K562 (cell line): Measurements from ENCODE around the gene MPC2. TPM values are rescaled to one million over a fixed set of nuclear protein-coding genes. Genes with fewer than 3 reads are reported as not detected.

Source experiments
- CBFA2T3 ChIP-seq: fragments of 450-650 bp; IDR thresholded peaks from 2 replicates; pipeline ENCODE4 v1.6.1; 2017
- CEBPB ChIP-seq: fragments of 450-650 bp; IDR thresholded peaks from 2 replicates; pipeline ENCODE4 v1.6.1; 2016; ENCODE audit warnings: missing genetic modification characterization, missing compliant biosample characterization
- DIDO1 ChIP-seq: fragments of 450-650 bp; IDR thresholded peaks from 2 replicates; pipeline ENCODE4 v1.6.1; 2016; ENCODE audit warnings: low read depth, missing biosample characterization, missing genetic modification characterization
- FOSL1 ChIP-seq: fragments of 200-800 bp; sonication (Bioruptor generic); conservative IDR thresholded peaks from 2 replicates; pipeline ENCODE4 v1.6.1; 2016; ENCODE audit warnings: missing genetic modification characterization, missing compliant biosample characterization
- GTF2E2 ChIP-seq: fragments of 200-800 bp; sonication (Bioruptor generic); IDR thresholded peaks from 2 replicates; pipeline ENCODE4 v1.6.1; 2016; ENCODE audit warnings: missing genetic modification characterization, missing compliant biosample characterization
- HDAC8 ChIP-seq: fragments of 450-650 bp; IDR thresholded peaks from 2 replicates; pipeline ENCODE4 v1.6.1; 2016; ENCODE audit warnings: mild to moderate bottlenecking, missing genetic modification characterization, moderate library complexity, missing compliant biosample characterization
- ID3 ChIP-seq, 2 experiments: fragments of 250-450 bp in 1 of 2; fragments of 450-650 bp in 1 of 2; sonication (Bioruptor Pico) in 1 of 2; IDR thresholded peaks; 2 replicates each; pipeline versions ENCODE4 v1.6.1 to v1.8.0; 2016 to 2021; ENCODE audit warnings: mild to moderate bottlenecking in 2 of 2, moderate library complexity in 2 of 2, missing compliant biosample characterization in 1 of 2, missing genetic modification characterization in 1 of 2
- JUND ChIP-seq, 2 experiments: IDR thresholded peaks; 2 replicates in 1 of 2; 3 replicates in 1 of 2; pipeline ENCODE4 v1.6.1; 2011; ENCODE audit warnings: borderline replicate concordance in 2 of 2, low read depth in 2 of 2, low read length in 2 of 2, improper control_type of control experiment in 1 of 2, missing biosample characterization in 1 of 2, missing genetic modification characterization in 1 of 2, missing genetic modification reagents in 1 of 2
- PRPF4 ChIP-seq: fragments of 200-400 bp; formaldehyde crosslinking; IDR thresholded peaks from one replicate; pipeline ENCODE4 v1.6.1; 2017; ENCODE audit warnings: low read length, low read depth, mild to moderate bottlenecking; ENCODE audit not compliant: insufficient read depth, poor library complexity, severe bottlenecking
- RAD21 ChIP-seq, 2 experiments: fragments of 250-450 bp in 1 of 2; fragments of 450-650 bp in 1 of 2; sonication (Bioruptor Pico) in 1 of 2; formaldehyde crosslinking in 1 of 2; IDR thresholded peaks in 1 of 2; conservative IDR thresholded peaks in 1 of 2; 2 replicates each; pipeline versions ENCODE4 v1.4.0 to v1.8.0; 2020 to 2022; ENCODE audit warnings: mild to moderate bottlenecking in 2 of 2, moderate library complexity in 1 of 2
- RBM17 ChIP-seq: fragments of 200-400 bp; formaldehyde crosslinking; IDR thresholded peaks from 2 replicates; pipeline ENCODE4 v1.6.1; 2017; ENCODE audit warnings: low read depth, mild to moderate bottlenecking, low read length, borderline replicate concordance
- RCOR1 ChIP-seq, 2 experiments: IDR thresholded peaks; 2 replicates each; pipeline ENCODE4 v1.6.1; 2012; ENCODE audit warnings: low read depth in 2 of 2, low read length in 2 of 2, borderline replicate concordance in 1 of 2, improper control_type of control experiment in 1 of 2
- ZNF408 ChIP-seq: fragments of 250-450 bp; sonication (Bioruptor Pico); IDR thresholded peaks from 2 replicates; pipeline ENCODE4 v1.4.0; 2020; ENCODE audit warnings: low read depth, mild to moderate bottlenecking, moderate library complexity
- ZNF589 ChIP-seq: fragments of 200-800 bp; sonication (Bioruptor generic); IDR thresholded peaks from 2 replicates; pipeline ENCODE4 v1.6.1; 2016; ENCODE audit warnings: low read depth, missing genetic modification characterization, missing compliant biosample characterization
- polyA plus RNA-seq, 8 experiments: library from polyadenylated mRNA; depleted of rRNA in 4 of 8; stranded (reverse) in 5 of 8; unstranded in 3 of 8; fragments of >200 nt; fragmentation: Nextera tagmentation in 2 of 8; fragmentation: Illumina TruSeq in 1 of 8; extraction: Ambion mirVana in 2 of 8; extraction: Trizol in 1 of 8; gene quantifications; 2 replicates each; pipeline versions ENCODE4 v1.2.1 to v1.2.3, GENCODE V29; 2011 to 2014; ENCODE audit warnings: inconsistent platforms in 1 of 8, missing spikeins in 1 of 8
- total RNA-seq, 7 experiments: library from RNA; depleted of rRNA in 6 of 7; stranded (reverse); fragments of >200 nt in 6 of 7; fragmentation: Illumina TruSeq in 2 of 7; extraction: Trizol in 2 of 7; gene quantifications; 2 replicates each; pipeline versions ENCODE4 v1.2.1 to v1.2.3, GENCODE V29; 2011 to 2021; ENCODE audit warnings: low replicate concordance in 1 of 7
- TF ChIP-seq, protein P1 (sequence below), 2 experiments: fragments of 450-650 bp in 1 of 2; IDR thresholded peaks; 2 replicates each; pipeline ENCODE4 v1.6.1; 2011 to 2017; ENCODE audit warnings: low read depth in 2 of 2, antibody characterized with exemption in 1 of 2, borderline replicate concordance in 1 of 2, low read length in 1 of 2, mild to moderate bottlenecking in 1 of 2, mixed read lengths in 1 of 2; ENCODE audit not compliant: control insufficient read depth in 1 of 2
- TF ChIP-seq, protein P2 (sequence below): fragments of 250-450 bp; sonication (Bioruptor Pico); IDR thresholded peaks from 2 replicates; pipeline ENCODE4 v1.9.0; 2021; ENCODE audit warnings: mild to moderate bottlenecking
- TF ChIP-seq, protein P3 (sequence below): sonication (generic); formaldehyde crosslinking; IDR thresholded peaks from 2 replicates; pipeline ENCODE4 v1.8.0; 2022; ENCODE audit warnings: missing genetic modification reagents, mild to moderate bottlenecking, moderate library complexity, borderline replicate concordance
- TF ChIP-seq, protein P4 (sequence below), 2 experiments: fragments of 450-650 bp; conservative IDR thresholded peaks; 2 replicates each; pipeline ENCODE4 v1.6.1; 2017; ENCODE audit warnings: mild to moderate bottlenecking in 2 of 2, moderate library complexity in 2 of 2

MPC2 gene
- total and polyA plus RNA-seq, 9 of the 15 experiments (the other 6 are each of a cell fraction or from before 2014, with no cell fraction given) = 70.7 to 179 (median 144) TPM

GRCh38 chr1:167923324-167924056, 13.4 kb downstream of the MPC2 start (continued):
- TF ChIP-seq, protein P1, sequence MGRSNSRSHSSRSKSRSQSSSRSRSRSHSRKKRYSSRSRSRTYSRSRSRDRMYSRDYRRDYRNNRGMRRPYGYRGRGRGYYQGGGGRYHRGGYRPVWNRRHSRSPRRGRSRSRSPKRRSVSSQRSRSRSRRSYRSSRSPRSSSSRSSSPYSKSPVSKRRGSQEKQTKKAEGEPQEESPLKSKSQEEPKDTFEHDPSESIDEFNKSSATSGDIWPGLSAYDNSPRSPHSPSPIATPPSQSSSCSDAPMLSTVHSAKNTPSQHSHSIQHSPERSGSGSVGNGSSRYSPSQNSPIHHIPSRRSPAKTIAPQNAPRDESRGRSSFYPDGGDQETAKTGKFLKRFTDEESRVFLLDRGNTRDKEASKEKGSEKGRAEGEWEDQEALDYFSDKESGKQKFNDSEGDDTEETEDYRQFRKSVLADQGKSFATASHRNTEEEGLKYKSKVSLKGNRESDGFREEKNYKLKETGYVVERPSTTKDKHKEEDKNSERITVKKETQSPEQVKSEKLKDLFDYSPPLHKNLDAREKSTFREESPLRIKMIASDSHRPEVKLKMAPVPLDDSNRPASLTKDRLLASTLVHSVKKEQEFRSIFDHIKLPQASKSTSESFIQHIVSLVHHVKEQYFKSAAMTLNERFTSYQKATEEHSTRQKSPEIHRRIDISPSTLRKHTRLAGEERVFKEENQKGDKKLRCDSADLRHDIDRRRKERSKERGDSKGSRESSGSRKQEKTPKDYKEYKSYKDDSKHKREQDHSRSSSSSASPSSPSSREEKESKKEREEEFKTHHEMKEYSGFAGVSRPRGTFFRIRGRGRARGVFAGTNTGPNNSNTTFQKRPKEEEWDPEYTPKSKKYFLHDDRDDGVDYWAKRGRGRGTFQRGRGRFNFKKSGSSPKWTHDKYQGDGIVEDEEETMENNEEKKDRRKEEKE (IDR thresholded peaks at IDR 0.05; ENCODE audit: borderline replicate concordance in 1 of 2, control insufficient read depth in 1 of 2, low read depth in 2 of 2, low read length in 1 of 2) = no peak
- TF ChIP-seq RAD21 (CRISPR knock-in tag; conservative IDR thresholded peaks at IDR 0.05 in 1 of 2, IDR thresholded peaks at IDR 0.05 in 1 of 2) (0 out of 4 replicates have a peak, but pooled peaks of 1 of the 2 experiments have one; percentile 7), RBM17 (no peak), HDAC8 (no peak), RCOR1 (IDR thresholded peaks at IDR 0.05; ENCODE audit: borderline replicate concordance in 1 of 2, low read depth in 2 of 2, low read length in 2 of 2) (no peak), JUND (IDR thresholded peaks at IDR 0.05; ENCODE audit: borderline replicate concordance, low read depth, low read length) (no peak; the same call in 1 of the 2 replicates), JUND (tag; IDR thresholded peaks at IDR 0.05; ENCODE audit: borderline replicate concordance, low read depth, low read length) (peak; percentile 4; the same call in 2 of the 3 replicates), ZNF589 (no peak), ID3 (CRISPR knock-in tag; IDR thresholded peaks at IDR 0.05) (no peak), ID3 (tag; IDR thresholded peaks at IDR 0.05) (no peak), DIDO1 (no peak), CEBPB (tag) (no peak), GTF2E2 (tag) (no peak; the same call in 1 of the 2 replicates), ZNF408 (CRISPR knock-in tag) (no peak), CBFA2T3 (no peak), PRPF4 (no peak), FOSL1 (tag) (no peak)
- TF ChIP-seq, protein P2, sequence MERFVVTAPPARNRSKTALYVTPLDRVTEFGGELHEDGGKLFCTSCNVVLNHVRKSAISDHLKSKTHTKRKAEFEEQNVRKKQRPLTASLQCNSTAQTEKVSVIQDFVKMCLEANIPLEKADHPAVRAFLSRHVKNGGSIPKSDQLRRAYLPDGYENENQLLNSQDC (CRISPR knock-in tag) = no peak
- TF ChIP-seq, protein P3, sequence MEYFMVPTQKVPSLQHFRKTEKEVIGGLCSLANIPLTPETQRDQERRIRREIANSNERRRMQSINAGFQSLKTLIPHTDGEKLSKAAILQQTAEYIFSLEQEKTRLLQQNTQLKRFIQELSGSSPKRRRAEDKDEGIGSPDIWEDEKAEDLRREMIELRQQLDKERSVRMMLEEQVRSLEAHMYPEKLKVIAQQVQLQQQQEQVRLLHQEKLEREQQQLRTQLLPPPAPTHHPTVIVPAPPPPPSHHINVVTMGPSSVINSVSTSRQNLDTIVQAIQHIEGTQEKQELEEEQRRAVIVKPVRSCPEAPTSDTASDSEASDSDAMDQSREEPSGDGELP = no peak
- TF ChIP-seq, protein P4, sequence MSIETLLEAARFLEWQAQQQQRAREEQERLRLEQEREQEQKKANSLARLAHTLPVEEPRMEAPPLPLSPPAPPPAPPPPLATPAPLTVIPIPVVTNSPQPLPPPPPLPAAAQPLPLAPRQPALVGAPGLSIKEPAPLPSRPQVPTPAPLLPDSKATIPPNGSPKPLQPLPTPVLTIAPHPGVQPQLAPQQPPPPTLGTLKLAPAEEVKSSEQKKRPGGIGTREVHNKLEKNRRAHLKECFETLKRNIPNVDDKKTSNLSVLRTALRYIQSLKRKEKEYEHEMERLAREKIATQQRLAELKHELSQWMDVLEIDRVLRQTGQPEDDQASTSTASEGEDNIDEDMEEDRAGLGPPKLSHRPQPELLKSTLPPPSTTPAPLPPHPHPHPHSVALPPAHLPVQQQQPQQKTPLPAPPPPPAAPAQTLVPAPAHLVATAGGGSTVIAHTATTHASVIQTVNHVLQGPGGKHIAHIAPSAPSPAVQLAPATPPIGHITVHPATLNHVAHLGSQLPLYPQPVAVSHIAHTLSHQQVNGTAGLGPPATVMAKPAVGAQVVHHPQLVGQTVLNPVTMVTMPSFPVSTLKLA (conservative IDR thresholded peaks at IDR 0.05) = no peak
